GM08714 (cell line): Measurements from ENCODE around the gene SLC9A3.

Experiments used
- H3K4me3 ChIP-seq: fragments of 200-500 bp; sonication (Bioruptor generic); 2 replicates; pipeline ENCODE4 v1.5.1; 2014; ENCODE audit warnings: mild to moderate bottlenecking, low read length, inconsistent platforms
- ZNF274 ChIP-seq: IDR thresholded peaks from 2 replicates; pipeline ENCODE4 v1.6.1; 2012; ENCODE audit warnings: mild to moderate bottlenecking, low read depth, low read length

Gene SLC9A3

GRCh38 chr5:448061-448765 lies 76.0 kb downstream of the SLC9A3 start:
- no peak for TF ChIP-seq ZNF274

GRCh38 chr5:447501-447900 lies 76.7 kb downstream of the SLC9A3 start:
- no peak for TF ChIP-seq ZNF274

More at GRCh38 chr5:448061-448765, 76.0 kb downstream of the SLC9A3 start:
- H3K4me3 ChIP-seq = no peak overlapping the region

GRCh38 chr5:446883-447263 lies 77.4 kb downstream of the SLC9A3 start:
- H3K4me3 ChIP-seq = no peak overlapping the region
- no peak for TF ChIP-seq ZNF274

More at GRCh38 chr5:447501-447900, 76.7 kb downstream of the SLC9A3 start:
- H3K4me3 ChIP-seq = no peak overlapping the region

- no peak overlapping the region for H3K4me3 ChIP-seq
- TF ChIP-seq ZNF274 = no peak
Measured at GRCh38 chr5:446066-446882, 78.0 kb downstream of the SLC9A3 start.

GRCh38 chr5:445591-445990 lies 78.7 kb downstream of the SLC9A3 start:
- no peak for TF ChIP-seq ZNF274
- no peak overlapping the region for H3K4me3 ChIP-seq

GRCh38 chr5:444226-444625 lies 80.0 kb downstream of the SLC9A3 start:
- TF ChIP-seq ZNF274 = no peak
- H3K4me3 ChIP-seq = peak overlapping the region; percentile 93; the same call in 1 of the 2 replicates

GRCh38 chr5:443239-444151 lies 80.8 kb downstream of the SLC9A3 start:
- peak overlapping the region; percentile 93 for H3K4me3 ChIP-seq
- TF ChIP-seq ZNF274 = no peak

GRCh38 chr5:442335-443238 lies 81.7 kb downstream of the SLC9A3 start, which contains the start of gene EXOC3:
EXOC3 (plus strand) TSS chr5:443176; CDS start chr5:446206, 3,030 bp downstream.
- H3K4me3 ChIP-seq = peak within 1 kb of the TSS; percentile 93

GRCh38 chr5:441996-442334 lies 82.3 kb downstream of the SLC9A3 start:
- peak overlapping the region; percentile 93; the same call in 1 of the 2 replicates for H3K4me3 ChIP-seq
- TF ChIP-seq ZNF274 = no peak

More at GRCh38 chr5:442335-443238, 81.7 kb downstream of the SLC9A3 start, which contains the start of gene EXOC3:
- no peak for TF ChIP-seq ZNF274

GRCh38 chr5:440401-441201 lies 83.6 kb downstream of the SLC9A3 start:
- no peak for TF ChIP-seq ZNF274
- H3K4me3 ChIP-seq = no peak overlapping the region

- no peak for TF ChIP-seq ZNF274
- no peak overlapping the region for H3K4me3 ChIP-seq
Measured at GRCh38 chr5:439636-440035, 84.6 kb downstream of the SLC9A3 start.

GRCh38 chr5:439181-439580 lies 85.1 kb downstream of the SLC9A3 start:
- H3K4me3 ChIP-seq = no peak overlapping the region
- TF ChIP-seq ZNF274 = no peak
